ENCODE results near the gene FKBP14.

FKBP14 gene

GRCh38 chr7:30026229-30027064 lies at the start of gene FKBP14:
TSS of gene FKBP14 (minus strand) at chr7:30026702. CDS start at chr7:30026508, 194 bp downstream.
- peak; percentile 81 for DNase-seq (ENCODE audit: low read depth)

GRCh38 chr7:30074422-30075030 lies 48.0 kb upstream of the FKBP14 start:
- no peak for DNase-seq (ENCODE audit: low read depth)

- no peak for DNase-seq (ENCODE audit: low read depth)
Measured at GRCh38 chr7:30072735-30073134, 46.2 kb upstream of the FKBP14 start.

GRCh38 chr7:30070052-30070451 lies 43.5 kb upstream of the FKBP14 start:
- DNase-seq (ENCODE audit: low read depth): no peak

GRCh38 chr7:30069096-30069867 lies 42.8 kb upstream of the FKBP14 start:
- DNase-seq (ENCODE audit: low read depth): no peak

GRCh38 chr7:30068117-30068516 lies 41.6 kb upstream of the FKBP14 start:
- DNase-seq (ENCODE audit: low read depth): no peak

- DNase-seq (ENCODE audit: low read depth): no peak
Measured at GRCh38 chr7:30066687-30067086, 40.2 kb upstream of the FKBP14 start.

- no peak for DNase-seq (ENCODE audit: low read depth)
Measured at GRCh38 chr7:30065746-30066145, 39.2 kb upstream of the FKBP14 start.

GRCh38 chr7:30062587-30062986 lies 36.1 kb upstream of the FKBP14 start:
- no peak for DNase-seq (ENCODE audit: low read depth)

GRCh38 chr7:30061786-30062185 lies 35.3 kb upstream of the FKBP14 start:
- peak; percentile 16 for DNase-seq (ENCODE audit: low read depth)

- DNase-seq (ENCODE audit: low read depth): no peak
Measured at GRCh38 chr7:30057741-30058140, 31.2 kb upstream of the FKBP14 start.

GRCh38 chr7:30053068-30053467 lies 26.6 kb upstream of the FKBP14 start:
- DNase-seq (ENCODE audit: low read depth): no peak

GRCh38 chr7:30049173-30049572 lies 22.7 kb upstream of the FKBP14 start:
- DNase-seq (ENCODE audit: low read depth): no peak

- no peak for DNase-seq (ENCODE audit: low read depth)
Measured at GRCh38 chr7:30048582-30048981, 22.1 kb upstream of the FKBP14 start.

- DNase-seq (ENCODE audit: low read depth): no peak
Measured at GRCh38 chr7:30047124-30047523, 20.6 kb upstream of the FKBP14 start.

GRCh38 chr7:30046127-30046770 lies 19.7 kb upstream of the FKBP14 start:
- DNase-seq (ENCODE audit: low read depth): no peak

- DNase-seq (ENCODE audit: low read depth): no peak
Measured at GRCh38 chr7:30041526-30042269, 15.2 kb upstream of the FKBP14 start.

GRCh38 chr7:30040938-30041337 lies 14.4 kb upstream of the FKBP14 start:
- DNase-seq (ENCODE audit: low read depth): no peak

- DNase-seq (ENCODE audit: low read depth): no peak
Measured at GRCh38 chr7:30038196-30038980, 11.9 kb upstream of the FKBP14 start.

- DNase-seq (ENCODE audit: low read depth): no peak
Measured at GRCh38 chr7:30036220-30036619, 9.7 kb upstream of the FKBP14 start.

- DNase-seq (ENCODE audit: low read depth): no peak
Measured at GRCh38 chr7:30034501-30034900, 8.0 kb upstream of the FKBP14 start.
